K562 (cell line): ENCODE measurements around the gene ARHGEF10L. TPM values are rescaled to one million over a fixed set of nuclear protein-coding genes. Genes with fewer than 3 reads are reported as not detected.
A peak's percentile ranks its signal among the peaks of the same experiment; 100 is the strongest.

Experiments
- ATAC-seq: fragments of 200-7000 bp; cut with Tn5 transposase; 3 replicates; pipeline ENCODE4 v1.9.1; 2020; ENCODE audit warnings: moderate library complexity
- BruUV-seq: library from RNA; stranded (reverse); fragments of 400-500 nt; replicated peaks from 2 replicates; lab custom pipeline; 2021; lab: Mats Ljungman, UMichigan
- CTCF ChIA-PET: fragments of 300-600 bp; formaldehyde crosslinking; extraction: SDS; loops from one replicate; lab custom pipeline; 2021; ENCODE audit warnings: low intra/inter-chr PET ratio; lab: Yijun Ruan, JAX
- POLR2A ChIA-PET: fragments of 300-600, 350-650 bp; sonication (Branson Sonifier 250); formaldehyde crosslinking; extraction: SDS; loops from one replicate; lab custom pipeline; 2021; ENCODE audit warnings: antibody characterized with exemption, inconsistent platforms; lab: Yijun Ruan, JAX
- DNase-seq, 4 experiments: peaks; one replicate each; pipeline versions ENCODE4 v3.0.0 to v3.0.0-alpha.2; 2011 to 2018; ENCODE audit warnings: low spot score in 3 of 4, mixed read lengths in 3 of 4; ENCODE audit errors: extremely low read depth in 1 of 4
- FAIRE-seq: peaks from 2 replicates; lab custom pipeline; 2011; peaks lifted over from hg19 to GRCh38; lab: Jason Lieb, UNC
- H2AFZ ChIP-seq: 2 replicates; pipeline ENCODE4 v1.6.0; 2011; ENCODE audit warnings: low read depth, low read length, control low read depth, inconsistent platforms
- H3K27ac ChIP-seq: fragments of 200-600 bp; 3 replicates; pipeline ENCODE4 v1.8.0; 2011; ENCODE audit warnings: low read depth, mild to moderate bottlenecking, control low read depth, inconsistent platforms, low read length, moderate library complexity, mixed read lengths; ENCODE audit errors: extremely low read depth
- H3K27me3 ChIP-seq, 2 experiments: fragments of 300-600 bp in 1 of 2; 2 replicates in 1 of 2; 3 replicates in 1 of 2; pipeline versions ENCODE4 v1.6.0 to v1.8.0; 2011; ENCODE audit warnings: inconsistent platforms in 2 of 2, low read length in 2 of 2, mild to moderate bottlenecking in 1 of 2, mixed read lengths in 1 of 2, moderate library complexity in 1 of 2; ENCODE audit not compliant: control insufficient read depth in 2 of 2, insufficient read depth in 2 of 2
- H3K36me3 ChIP-seq: fragments of 300-600 bp; 3 replicates; pipeline ENCODE4 v1.8.0; 2011; ENCODE audit warnings: mild to moderate bottlenecking, low read length, inconsistent platforms; ENCODE audit not compliant: control insufficient read depth, insufficient read depth
- H3K4me1 ChIP-seq, 2 experiments: fragments of 200-600 bp in 1 of 2; replicated peaks in 1 of 2; 2 replicates in 1 of 2; 3 replicates in 1 of 2; pipeline versions ENCODE4 v1.5.1 to v1.8.0; 2011; ENCODE audit warnings: inconsistent platforms in 2 of 2, low read length in 2 of 2, mild to moderate bottlenecking in 1 of 2, mixed read lengths in 1 of 2, moderate library complexity in 1 of 2; ENCODE audit not compliant: control insufficient read depth in 2 of 2, insufficient read depth in 2 of 2
- H3K4me2 ChIP-seq: 2 replicates; pipeline ENCODE4 v1.6.1; 2011; ENCODE audit warnings: low read length, control low read depth, inconsistent platforms, mixed read lengths; ENCODE audit not compliant: insufficient read depth
- H3K4me3 ChIP-seq: fragments of 200-600 bp; sonication (generic), shearing (Covaris generic); 2 replicates; pipeline ENCODE4 v1.5.1; 2016; ENCODE audit warnings: control low read depth, inconsistent platforms
- H3K79me2 ChIP-seq: fragments of 200-600 bp; 3 replicates; pipeline ENCODE4 v1.8.0; 2011; ENCODE audit warnings: low read length, inconsistent platforms; ENCODE audit not compliant: control insufficient read depth, insufficient read depth
- H3K9ac ChIP-seq, 2 experiments: 2 replicates each; pipeline versions ENCODE4 v1.6.0 to v1.6.1; 2011; ENCODE audit warnings: low read depth in 2 of 2, low read length in 2 of 2, control low read depth in 1 of 2, inconsistent platforms in 1 of 2, mild to moderate bottlenecking in 1 of 2, mixed read lengths in 1 of 2; ENCODE audit not compliant: insufficient read depth in 1 of 2
- H3K9me1 ChIP-seq: one replicate; pipeline ENCODE4 v1.6.0; 2011; ENCODE audit warnings: inconsistent platforms, mild to moderate bottlenecking, low read length, moderate library complexity; ENCODE audit not compliant: control insufficient read depth, insufficient read depth
- H3K9me3 ChIP-seq: replicated peaks from 2 replicates; pipeline ENCODE4 v1.5.1; 2011; ENCODE audit warnings: low read depth, low read length, inconsistent platforms; ENCODE audit not compliant: control insufficient read depth, insufficient read depth
- H4K20me1 ChIP-seq: replicated peaks from 2 replicates; pipeline ENCODE4 v1.6.1; 2011; ENCODE audit warnings: low read length, inconsistent platforms, mixed read lengths; ENCODE audit not compliant: control insufficient read depth, insufficient read depth
- NCOA1 ChIP-seq: fragments of 450-650 bp; IDR thresholded peaks from 2 replicates; pipeline ENCODE4 v1.6.1; 2016; ENCODE audit warnings: low read depth
- NCOA2 ChIP-seq, 2 experiments: fragments of 450-650 bp; IDR thresholded peaks; 2 replicates each; pipeline ENCODE4 v1.6.1; 2018; ENCODE audit warnings: mild to moderate bottlenecking in 2 of 2, moderate library complexity in 1 of 2; ENCODE audit not compliant: partially characterized antibody in 2 of 2
- NFATC3 ChIP-seq: fragments of 450-650 bp; IDR thresholded peaks from 2 replicates; pipeline ENCODE4 v1.6.1; 2017; ENCODE audit warnings: mild to moderate bottlenecking
- PTRF ChIP-seq: fragments of 450-650 bp; IDR thresholded peaks from 2 replicates; pipeline ENCODE4 v1.6.1; 2016; ENCODE audit warnings: mild to moderate bottlenecking, missing genetic modification characterization, missing compliant biosample characterization
- STAT5B ChIP-seq: fragments of 250-450 bp; sonication (Bioruptor Pico); IDR thresholded peaks from 2 replicates; pipeline ENCODE4 v1.8.0; 2021; ENCODE audit warnings: mild to moderate bottlenecking, inconsistent platforms
- ZNF384 ChIP-seq: IDR thresholded peaks from 2 replicates; pipeline ENCODE4 v1.6.1; 2012; ENCODE audit warnings: low read depth, low read length, improper control_type of control experiment
- WGBS: fragments of 100-300 bp; shearing (Covaris generic); methylation state at CpG from one replicate; pipeline ENCODE4 v1.1.6; 2016; ENCODE audit warnings: low coverage, mixed read lengths; ENCODE audit not compliant: insufficient coverage; ENCODE audit errors: missing lambda C conversion rate; 5-methylcytosine and 5-hydroxymethylcytosine counted together
- in situ Hi-C: fragments of 300-500 bp; cut with MboI; formaldehyde crosslinking; loops from 4 replicates; pipeline ENCODE4 v1.15.0; 2018; ENCODE audit warnings: inconsistent platforms, mixed read lengths
- intact Hi-C: fragments of 100-400 bp; cut with micrococcal nuclease; formaldehyde crosslinking; loops from 2 replicates; pipeline ENCODE4 v1.14.2; 2022
- polyA plus RNA-seq, 8 experiments: library from polyadenylated mRNA; depleted of rRNA in 4 of 8; stranded (reverse) in 5 of 8; unstranded in 3 of 8; fragments of >200 nt; fragmentation: Nextera tagmentation in 2 of 8; fragmentation: Illumina TruSeq in 1 of 8; extraction: Ambion mirVana in 2 of 8; extraction: Trizol in 1 of 8; gene quantifications; 2 replicates each; pipeline versions ENCODE4 v1.2.1 to v1.2.3, GENCODE V29; 2011 to 2014; ENCODE audit warnings: inconsistent platforms in 1 of 8, missing spikeins in 1 of 8
- total RNA-seq, 7 experiments: library from RNA; depleted of rRNA in 6 of 7; stranded (reverse); fragments of >200 nt in 6 of 7; fragmentation: Illumina TruSeq in 2 of 7; extraction: Trizol in 2 of 7; gene quantifications; 2 replicates each; pipeline versions ENCODE4 v1.2.1 to v1.2.3, GENCODE V29; 2011 to 2021; ENCODE audit warnings: low replicate concordance in 1 of 7

The ARHGEF10L gene
- total and polyA plus RNA-seq, 9 of the 15 experiments (the other 6 are each of a cell fraction or from before 2014, with no cell fraction given): 0.09 to 0.13 TPM; not detected in 7

DNA sequence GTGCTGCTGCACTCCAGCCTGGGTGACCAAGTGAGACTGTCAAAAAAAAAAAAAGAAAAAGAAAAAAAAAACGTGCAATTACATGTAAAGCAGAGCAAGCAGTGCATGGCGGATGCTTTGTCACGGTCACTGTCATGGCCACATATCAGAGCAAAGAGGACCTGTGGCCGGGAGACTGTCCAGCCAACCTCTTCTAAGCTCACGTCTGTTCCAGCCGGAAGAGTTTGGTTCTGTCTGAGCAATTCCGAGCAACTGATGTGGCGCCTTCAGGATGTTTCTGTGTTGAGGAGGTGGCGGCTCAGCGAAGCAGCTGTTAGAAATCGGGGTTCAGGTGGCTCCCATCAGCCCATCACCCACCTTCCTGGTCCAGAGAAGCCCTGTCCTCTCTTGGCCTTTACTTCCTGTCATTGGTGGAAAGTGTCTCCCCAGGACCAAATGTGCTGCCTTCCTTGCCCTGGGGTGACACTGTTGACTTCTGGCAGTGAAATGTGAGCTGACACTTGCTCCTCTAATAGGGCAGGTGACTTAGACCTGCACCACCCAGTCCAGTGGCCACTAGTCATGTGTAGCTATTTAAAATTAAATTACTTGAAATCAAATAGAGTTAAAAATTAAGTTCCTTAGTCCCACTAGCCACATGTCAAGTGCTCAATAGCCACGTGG is 59.9 kb downstream of the ARHGEF10L start:
- Histone ChIP-seq H3K4me1 (peaks cover 0 to 5% of the 10 kb centered on the region in 2 experiments; a peak in 1 of 5 replicates), H3K4me2 (no peak overlapping the region), H3K4me3 (no peak overlapping the region), H3K9me3 (no peaks in the 10 kb centered on the region), H3K27ac (no peak overlapping the region), H3K9ac (no peak overlapping the region; a peak in 1 of 4 replicates), H2AFZ (no peak overlapping the region), H3K36me3 (no peaks in the 10 kb centered on the region), H4K20me1 (peaks cover 23% of the 10 kb centered on the region), H3K79me2 (no peaks in the 10 kb centered on the region), H3K27me3 (peaks cover 34 to 61% of the 10 kb centered on the region in 2 experiments), H3K9me1 (no peaks in the 10 kb centered on the region)
- POLR2A ChIA-PET: interaction anchor here (0.5 to 1.3 kb wide), 3 partner anchors 10 to 392 kb away, joined by 3 to 6 read pairs (median 4); no protein-coding TSS in a partner anchor
- intact Hi-C loops (no loop called here), in situ Hi-C loops (no loop called here)
- TF ChIP-seq ZNF384: peak; percentile 56
- no peak for TF ChIP-seq NCOA1
- no peak for TF ChIP-seq PTRF
- BruUV-seq: no TSS peak
- FAIRE-seq (no peak), DNase-seq (no peak), ATAC-seq (no peak)
- WGBS: 6% methylated on average over 11 of the region's 12 CpGs
- CTCF ChIA-PET: interaction anchor here (0.6 kb wide), 1 partner anchor 38 kb away, joined by 3 read pairs; no protein-coding TSS in a partner anchor

DNA sequence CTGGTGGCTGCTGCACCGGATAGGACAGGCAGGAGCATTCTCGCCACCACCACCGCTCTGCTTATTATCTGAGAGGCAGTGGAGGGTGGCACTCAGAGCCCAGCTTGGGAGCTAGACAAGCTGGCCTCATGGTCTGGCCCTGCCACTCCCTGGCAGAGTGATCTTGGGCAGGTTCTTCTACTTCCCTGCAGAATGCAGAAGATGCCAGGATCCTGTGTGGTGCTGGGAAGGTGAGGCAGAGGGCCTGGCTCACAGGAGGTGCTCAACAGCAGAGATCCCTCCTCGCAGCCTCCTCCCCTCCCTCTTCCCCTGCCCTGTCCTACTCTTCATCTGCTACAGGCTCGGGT is 60.4 kb downstream of the ARHGEF10L start:
- ChIA-PET POLR2A (interaction anchor here (0.5 to 1.3 kb wide), 3 partner anchors 11 to 393 kb away, joined by 3 to 6 read pairs (median 4); no protein-coding TSS in a partner anchor), CTCF (interaction anchor here (0.6 to 1.6 kb wide), 2 partner anchors 39 to 97 kb away, joined by 3 read pairs; no protein-coding TSS in a partner anchor)
- Histone ChIP-seq H3K9ac (no peak overlapping the region; a peak in 1 of 4 replicates), H3K27me3 (peaks cover 36 to 66% of the 10 kb centered on the region in 2 experiments), H3K4me1 (peaks cover 0 to 5% of the 10 kb centered on the region in 2 experiments; a peak in 1 of 5 replicates), H3K9me1 (peaks cover 2% of the 10 kb centered on the region), H2AFZ (no peak overlapping the region), H3K4me2 (no peak overlapping the region), H4K20me1 (peaks cover 28% of the 10 kb centered on the region), H3K4me3 (no peak overlapping the region), H3K9me3 (no peaks in the 10 kb centered on the region), H3K36me3 (no peaks in the 10 kb centered on the region), H3K79me2 (no peaks in the 10 kb centered on the region), H3K27ac (no peak overlapping the region)
- BruUV-seq: no TSS peak
- TF ChIP-seq NFATC3 (no peak), STAT5B (CRISPR knock-in tag) (no peak), NCOA2 (IDR thresholded peaks at IDR 0.05; ENCODE audit: partially characterized antibody in 2 of 2) (no peak)
- no peak for ATAC-seq
- intact Hi-C loops: loop anchor here (10.0 kb wide), 1 partner anchor 475 kb away; no protein-coding TSS in a partner anchor
- in situ Hi-C loops: loop anchor here (10.0 kb wide), 1 partner anchor 185 kb away; no protein-coding TSS in a partner anchor
- DNase-seq: no peak
- no peak for FAIRE-seq
- 0% methylated on average over 5 of the region's 5 CpGs for WGBS
